A549 (cell line): ENCODE data around the gene ACRBP.

ENCODE experiments used
- CEBPB ChIP-seq, 2 experiments: fragments of >200 bp in 1 of 2; sonication (Bioruptor Twin) in 1 of 2; formaldehyde crosslinking in 1 of 2; IDR thresholded peaks; 2 replicates each; pipeline ENCODE4 v1.6.1; 2012 to 2016
- TF ChIP-seq, protein P1 (sequence below): fragments of >200 bp; sonication (Bioruptor Twin); formaldehyde crosslinking; IDR thresholded peaks from 3 replicates; pipeline ENCODE4 v1.5.1; 2016
- TF ChIP-seq, protein P2 (sequence below): fragments of 450-650 bp; IDR thresholded peaks from 2 replicates; pipeline ENCODE4 v1.6.1; 2014; ENCODE audit warnings: antibody characterized with exemption

DNA sequence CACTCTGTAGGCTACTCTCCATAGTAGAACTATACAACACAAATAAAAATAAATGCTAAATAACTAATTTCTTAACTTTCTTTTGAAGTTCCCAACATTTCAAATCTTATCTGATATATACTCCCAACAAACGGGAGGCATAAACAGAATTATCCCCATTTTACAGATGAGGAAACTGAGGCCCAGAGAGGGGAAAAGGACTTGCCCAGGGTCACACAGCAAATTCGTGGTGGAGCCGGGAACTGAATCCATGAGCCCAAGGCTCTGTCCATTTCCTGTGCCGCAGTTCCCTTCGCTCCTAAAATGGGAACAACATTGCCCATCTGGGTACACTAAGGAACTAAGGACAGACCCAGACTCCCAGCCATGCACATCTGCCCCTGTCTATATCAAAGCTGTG lies 29.7 kb upstream of the ACRBP start:
- TF ChIP-seq, protein P1, sequence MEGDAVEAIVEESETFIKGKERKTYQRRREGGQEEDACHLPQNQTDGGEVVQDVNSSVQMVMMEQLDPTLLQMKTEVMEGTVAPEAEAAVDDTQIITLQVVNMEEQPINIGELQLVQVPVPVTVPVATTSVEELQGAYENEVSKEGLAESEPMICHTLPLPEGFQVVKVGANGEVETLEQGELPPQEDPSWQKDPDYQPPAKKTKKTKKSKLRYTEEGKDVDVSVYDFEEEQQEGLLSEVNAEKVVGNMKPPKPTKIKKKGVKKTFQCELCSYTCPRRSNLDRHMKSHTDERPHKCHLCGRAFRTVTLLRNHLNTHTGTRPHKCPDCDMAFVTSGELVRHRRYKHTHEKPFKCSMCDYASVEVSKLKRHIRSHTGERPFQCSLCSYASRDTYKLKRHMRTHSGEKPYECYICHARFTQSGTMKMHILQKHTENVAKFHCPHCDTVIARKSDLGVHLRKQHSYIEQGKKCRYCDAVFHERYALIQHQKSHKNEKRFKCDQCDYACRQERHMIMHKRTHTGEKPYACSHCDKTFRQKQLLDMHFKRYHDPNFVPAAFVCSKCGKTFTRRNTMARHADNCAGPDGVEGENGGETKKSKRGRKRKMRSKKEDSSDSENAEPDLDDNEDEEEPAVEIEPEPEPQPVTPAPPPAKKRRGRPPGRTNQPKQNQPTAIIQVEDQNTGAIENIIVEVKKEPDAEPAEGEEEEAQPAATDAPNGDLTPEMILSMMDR = no peak
- TF ChIP-seq, protein P2, sequence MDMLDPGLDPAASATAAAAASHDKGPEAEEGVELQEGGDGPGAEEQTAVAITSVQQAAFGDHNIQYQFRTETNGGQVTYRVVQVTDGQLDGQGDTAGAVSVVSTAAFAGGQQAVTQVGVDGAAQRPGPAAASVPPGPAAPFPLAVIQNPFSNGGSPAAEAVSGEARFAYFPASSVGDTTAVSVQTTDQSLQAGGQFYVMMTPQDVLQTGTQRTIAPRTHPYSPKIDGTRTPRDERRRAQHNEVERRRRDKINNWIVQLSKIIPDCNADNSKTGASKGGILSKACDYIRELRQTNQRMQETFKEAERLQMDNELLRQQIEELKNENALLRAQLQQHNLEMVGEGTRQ = no peak
- TF ChIP-seq CEBPB (IDR thresholded peaks at IDR 0.05) = no peak
